K562 (cell line): ENCODE results near the gene SND1. TPM values are rescaled to one million over a fixed set of nuclear protein-coding genes. Genes with fewer than 3 reads are reported as not detected.

Experiments used
- BRD9 ChIP-seq: fragments of 450-650 bp; IDR thresholded peaks from 2 replicates; pipeline ENCODE4 v1.6.1; 2018; ENCODE audit warnings: low read depth; ENCODE audit not compliant: partially characterized antibody
- CCNT2 ChIP-seq: IDR thresholded peaks from 2 replicates; pipeline ENCODE4 v1.6.1; 2011; ENCODE audit warnings: borderline replicate concordance, low read depth, mild to moderate bottlenecking, moderate library complexity, mixed read lengths, low read length; ENCODE audit not compliant: insufficient read length; ENCODE audit errors: extremely low read depth
- CXXC5 ChIP-seq: fragments of 250-450 bp; sonication (Bioruptor Pico); IDR thresholded peaks from 2 replicates; pipeline ENCODE4 v1.8.0; 2022; ENCODE audit warnings: inconsistent platforms, mild to moderate bottlenecking, moderate library complexity
- EP400 ChIP-seq: fragments of 450-650 bp; IDR thresholded peaks from 2 replicates; pipeline ENCODE4 v1.6.1; 2017; ENCODE audit warnings: antibody characterized with exemption, mild to moderate bottlenecking, moderate library complexity
- FOSL1 ChIP-seq: fragments of 200-800 bp; sonication (Bioruptor generic); conservative IDR thresholded peaks from 2 replicates; pipeline ENCODE4 v1.6.1; 2016; ENCODE audit warnings: missing genetic modification characterization, missing compliant biosample characterization
- MAZ ChIP-seq, 2 experiments: fragments of 450-650 bp in 1 of 2; sonication (generic) in 1 of 2; formaldehyde crosslinking; IDR thresholded peaks in 1 of 2; conservative IDR thresholded peaks in 1 of 2; 2 replicates each; pipeline versions ENCODE4 v1.4.0 to v1.5.0; 2020; ENCODE audit warnings: mild to moderate bottlenecking in 1 of 2, missing genetic modification reagents in 1 of 2
- MNT ChIP-seq, 2 experiments: fragments of 450-650 bp; conservative IDR thresholded peaks; 2 replicates each; pipeline ENCODE4 v1.6.1; 2017; ENCODE audit warnings: mild to moderate bottlenecking in 2 of 2, moderate library complexity in 2 of 2
- MTA2 ChIP-seq: fragments of 450-650 bp; IDR thresholded peaks from 2 replicates; pipeline ENCODE4 v1.6.1; 2016; ENCODE audit warnings: low read depth
- MYC ChIP-seq, 2 experiments: fragments of 250-450 bp in 1 of 2; sonication (Bioruptor Pico) in 1 of 2; IDR thresholded peaks; 2 replicates each; pipeline versions ENCODE4 v1.5.1 to v1.6.1; 2012 to 2021; ENCODE audit warnings: low read depth in 2 of 2, borderline replicate concordance in 1 of 2, improper control_type of control experiment in 1 of 2, low read length in 1 of 2, mild to moderate bottlenecking in 1 of 2, moderate library complexity in 1 of 2
- RAD51 ChIP-seq: fragments of 450-650 bp; IDR thresholded peaks from 2 replicates; pipeline ENCODE4 v1.7.1; 2016; ENCODE audit warnings: low read depth, mild to moderate bottlenecking, borderline replicate concordance
- SAFB2 ChIP-seq: fragments of 200-400 bp; formaldehyde crosslinking; IDR thresholded peaks from 2 replicates; pipeline ENCODE4 v1.6.1; 2018; ENCODE audit warnings: borderline replicate concordance, low read length, low read depth, moderate library complexity; ENCODE audit not compliant: severe bottlenecking
- SOX6 ChIP-seq: fragments of 450-650 bp; IDR thresholded peaks from 2 replicates; pipeline ENCODE4 v1.6.1; 2014; ENCODE audit warnings: mild to moderate bottlenecking
- ZFP30 ChIP-seq: fragments of 250-450 bp; sonication (Bioruptor Pico); IDR thresholded peaks from 2 replicates; pipeline ENCODE4 v1.8.0; 2022; ENCODE audit warnings: moderate library complexity, mild to moderate bottlenecking, inconsistent platforms, borderline replicate concordance
- ZNF197 ChIP-seq: fragments of 200-800 bp; sonication (Bioruptor generic); IDR thresholded peaks from 2 replicates; pipeline ENCODE4 v1.6.1; 2016; ENCODE audit warnings: low read depth, missing genetic modification characterization, missing compliant biosample characterization
- ZNF232 ChIP-seq: sonication (generic); formaldehyde crosslinking; IDR thresholded peaks from 2 replicates; pipeline ENCODE4 v1.8.0; 2022; ENCODE audit warnings: mild to moderate bottlenecking, missing genetic modification reagents
- polyA plus RNA-seq, 8 experiments: library from polyadenylated mRNA; depleted of rRNA in 4 of 8; stranded (reverse) in 5 of 8; unstranded in 3 of 8; fragments of >200 nt; fragmentation: Nextera tagmentation in 2 of 8; fragmentation: Illumina TruSeq in 1 of 8; extraction: Ambion mirVana in 2 of 8; extraction: Trizol in 1 of 8; gene quantifications; 2 replicates each; pipeline versions ENCODE4 v1.2.1 to v1.2.3, GENCODE V29; 2011 to 2014; ENCODE audit warnings: inconsistent platforms in 1 of 8, missing spikeins in 1 of 8
- total RNA-seq, 7 experiments: library from RNA; depleted of rRNA in 6 of 7; stranded (reverse); fragments of >200 nt in 6 of 7; fragmentation: Illumina TruSeq in 2 of 7; extraction: Trizol in 2 of 7; gene quantifications; 2 replicates each; pipeline versions ENCODE4 v1.2.1 to v1.2.3, GENCODE V29; 2011 to 2021; ENCODE audit warnings: low replicate concordance in 1 of 7
- TF ChIP-seq, protein P1 (sequence below), 2 experiments: fragments of 150-350 bp in 1 of 2; IDR thresholded peaks; 2 replicates each; pipeline ENCODE4 v1.6.1; 2012 to 2016; ENCODE audit warnings: low read depth in 2 of 2, low read length in 2 of 2, mild to moderate bottlenecking in 1 of 2, moderate library complexity in 1 of 2
- TF ChIP-seq, protein P2 (sequence below): sonication (generic); formaldehyde crosslinking; IDR thresholded peaks from 2 replicates; pipeline ENCODE4 v1.8.0; 2023; ENCODE audit warnings: mild to moderate bottlenecking, missing genetic modification reagents
- TF ChIP-seq, protein P3 (sequence below): sonication (generic); formaldehyde crosslinking; IDR thresholded peaks from 2 replicates; pipeline ENCODE4 v1.8.0; 2022; ENCODE audit warnings: mild to moderate bottlenecking, missing genetic modification reagents
- TF ChIP-seq, protein P4 (sequence below): fragments of 250-450 bp; sonication (Bioruptor Pico); IDR thresholded peaks from 2 replicates; pipeline ENCODE4 v1.8.0; 2021; ENCODE audit warnings: borderline replicate concordance, mild to moderate bottlenecking, moderate library complexity; ENCODE audit not compliant: poor library complexity, severe bottlenecking

SND1 gene
- total and polyA plus RNA-seq, 9 of the 15 experiments (the other 6 are each of a cell fraction or from before 2014, with no cell fraction given) = 46.5 to 307 (median 191) TPM

GRCh38 chr7:127809261-127809702 lies 157.3 kb downstream of the SND1 start (continued):
- TF ChIP-seq, protein P1, sequence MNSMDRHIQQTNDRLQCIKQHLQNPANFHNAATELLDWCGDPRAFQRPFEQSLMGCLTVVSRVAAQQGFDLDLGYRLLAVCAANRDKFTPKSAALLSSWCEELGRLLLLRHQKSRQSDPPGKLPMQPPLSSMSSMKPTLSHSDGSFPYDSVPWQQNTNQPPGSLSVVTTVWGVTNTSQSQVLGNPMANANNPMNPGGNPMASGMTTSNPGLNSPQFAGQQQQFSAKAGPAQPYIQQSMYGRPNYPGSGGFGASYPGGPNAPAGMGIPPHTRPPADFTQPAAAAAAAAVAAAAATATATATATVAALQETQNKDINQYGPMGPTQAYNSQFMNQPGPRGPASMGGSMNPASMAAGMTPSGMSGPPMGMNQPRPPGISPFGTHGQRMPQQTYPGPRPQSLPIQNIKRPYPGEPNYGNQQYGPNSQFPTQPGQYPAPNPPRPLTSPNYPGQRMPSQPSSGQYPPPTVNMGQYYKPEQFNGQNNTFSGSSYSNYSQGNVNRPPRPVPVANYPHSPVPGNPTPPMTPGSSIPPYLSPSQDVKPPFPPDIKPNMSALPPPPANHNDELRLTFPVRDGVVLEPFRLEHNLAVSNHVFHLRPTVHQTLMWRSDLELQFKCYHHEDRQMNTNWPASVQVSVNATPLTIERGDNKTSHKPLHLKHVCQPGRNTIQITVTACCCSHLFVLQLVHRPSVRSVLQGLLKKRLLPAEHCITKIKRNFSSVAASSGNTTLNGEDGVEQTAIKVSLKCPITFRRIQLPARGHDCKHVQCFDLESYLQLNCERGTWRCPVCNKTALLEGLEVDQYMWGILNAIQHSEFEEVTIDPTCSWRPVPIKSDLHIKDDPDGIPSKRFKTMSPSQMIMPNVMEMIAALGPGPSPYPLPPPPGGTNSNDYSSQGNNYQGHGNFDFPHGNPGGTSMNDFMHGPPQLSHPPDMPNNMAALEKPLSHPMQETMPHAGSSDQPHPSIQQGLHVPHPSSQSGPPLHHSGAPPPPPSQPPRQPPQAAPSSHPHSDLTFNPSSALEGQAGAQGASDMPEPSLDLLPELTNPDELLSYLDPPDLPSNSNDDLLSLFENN (IDR thresholded peaks at IDR 0.05; ENCODE audit: low read depth in 2 of 2, low read length in 2 of 2) = 0 out of 4 replicates have a peak, but pooled peaks of 1 of the 2 experiments have one; percentile 31
- TF ChIP-seq, protein P2, sequence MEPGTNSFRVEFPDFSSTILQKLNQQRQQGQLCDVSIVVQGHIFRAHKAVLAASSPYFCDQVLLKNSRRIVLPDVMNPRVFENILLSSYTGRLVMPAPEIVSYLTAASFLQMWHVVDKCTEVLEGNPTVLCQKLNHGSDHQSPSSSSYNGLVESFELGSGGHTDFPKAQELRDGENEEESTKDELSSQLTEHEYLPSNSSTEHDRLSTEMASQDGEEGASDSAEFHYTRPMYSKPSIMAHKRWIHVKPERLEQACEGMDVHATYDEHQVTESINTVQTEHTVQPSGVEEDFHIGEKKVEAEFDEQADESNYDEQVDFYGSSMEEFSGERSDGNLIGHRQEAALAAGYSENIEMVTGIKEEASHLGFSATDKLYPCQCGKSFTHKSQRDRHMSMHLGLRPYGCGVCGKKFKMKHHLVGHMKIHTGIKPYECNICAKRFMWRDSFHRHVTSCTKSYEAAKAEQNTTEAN (CRISPR knock-in tag) = 0 out of 2 replicates have a peak, but pooled peaks have one; percentile 36
- TF ChIP-seq MYC (IDR thresholded peaks at IDR 0.05; ENCODE audit: low read depth, low read length) = peak; percentile 83
- no peak for TF ChIP-seq MYC (CRISPR knock-in tag; IDR thresholded peaks at IDR 0.05; ENCODE audit: borderline replicate concordance, low read depth)
- no peak for TF ChIP-seq ZNF232 (CRISPR knock-in tag)
- peak; percentile 56; the same call in 1 of the 2 replicates for TF ChIP-seq MTA2
- 0 out of 4 replicates have a peak, but pooled peaks of 1 of the 2 experiments have one; percentile 31 for TF ChIP-seq MAZ (CRISPR knock-in tag; conservative IDR thresholded peaks at IDR 0.05 in 1 of 2, IDR thresholded peaks at IDR 0.05 in 1 of 2)
- TF ChIP-seq RAD51 = no peak
- TF ChIP-seq SOX6 = 0 out of 2 replicates have a peak, but pooled peaks have one; percentile 21
- peak; percentile 29 for TF ChIP-seq CCNT2
- TF ChIP-seq, protein P3, sequence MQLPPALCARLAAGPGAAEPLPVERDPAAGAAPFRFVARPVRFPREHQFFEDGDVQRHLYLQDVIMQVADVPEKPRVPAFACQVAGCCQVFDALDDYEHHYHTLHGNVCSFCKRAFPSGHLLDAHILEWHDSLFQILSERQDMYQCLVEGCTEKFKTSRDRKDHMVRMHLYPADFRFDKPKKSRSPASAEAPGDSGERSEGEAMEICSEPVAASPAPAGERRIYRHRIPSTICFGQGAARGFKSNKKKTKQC = peak; percentile 58; the same call in 1 of the 2 replicates
- TF ChIP-seq FOSL1 (tag) = peak; percentile 45
- 0 out of 2 replicates have a peak, but pooled peaks have one; percentile 21 for TF ChIP-seq CXXC5 (CRISPR knock-in tag)
- TF ChIP-seq BRD9 = no peak
- TF ChIP-seq ZFP30 = no peak
- TF ChIP-seq, protein P4, sequence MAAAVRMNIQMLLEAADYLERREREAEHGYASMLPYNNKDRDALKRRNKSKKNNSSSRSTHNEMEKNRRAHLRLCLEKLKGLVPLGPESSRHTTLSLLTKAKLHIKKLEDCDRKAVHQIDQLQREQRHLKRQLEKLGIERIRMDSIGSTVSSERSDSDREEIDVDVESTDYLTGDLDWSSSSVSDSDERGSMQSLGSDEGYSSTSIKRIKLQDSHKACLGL = no peak
- no peak for TF ChIP-seq SAFB2
- TF ChIP-seq MNT (conservative IDR thresholded peaks at IDR 0.05) = peak; percentile 70 to 82
- no peak for TF ChIP-seq ZNF197 (CRISPR knock-in tag)
- TF ChIP-seq EP400 = peak; percentile 33; the same call in 1 of the 2 replicates
